Measurements from ENCODE around the gene CACTIN.

Gene CACTIN

GRCh38 chr19:3612330-3612729 is 14.3 kb downstream of the CACTIN start:
- TF ChIP-seq, protein P1, sequence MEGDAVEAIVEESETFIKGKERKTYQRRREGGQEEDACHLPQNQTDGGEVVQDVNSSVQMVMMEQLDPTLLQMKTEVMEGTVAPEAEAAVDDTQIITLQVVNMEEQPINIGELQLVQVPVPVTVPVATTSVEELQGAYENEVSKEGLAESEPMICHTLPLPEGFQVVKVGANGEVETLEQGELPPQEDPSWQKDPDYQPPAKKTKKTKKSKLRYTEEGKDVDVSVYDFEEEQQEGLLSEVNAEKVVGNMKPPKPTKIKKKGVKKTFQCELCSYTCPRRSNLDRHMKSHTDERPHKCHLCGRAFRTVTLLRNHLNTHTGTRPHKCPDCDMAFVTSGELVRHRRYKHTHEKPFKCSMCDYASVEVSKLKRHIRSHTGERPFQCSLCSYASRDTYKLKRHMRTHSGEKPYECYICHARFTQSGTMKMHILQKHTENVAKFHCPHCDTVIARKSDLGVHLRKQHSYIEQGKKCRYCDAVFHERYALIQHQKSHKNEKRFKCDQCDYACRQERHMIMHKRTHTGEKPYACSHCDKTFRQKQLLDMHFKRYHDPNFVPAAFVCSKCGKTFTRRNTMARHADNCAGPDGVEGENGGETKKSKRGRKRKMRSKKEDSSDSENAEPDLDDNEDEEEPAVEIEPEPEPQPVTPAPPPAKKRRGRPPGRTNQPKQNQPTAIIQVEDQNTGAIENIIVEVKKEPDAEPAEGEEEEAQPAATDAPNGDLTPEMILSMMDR (IDR thresholded peaks at IDR 0.05): no peak
- DNase-seq (ENCODE audit: low spot score): no peak

DNA sequence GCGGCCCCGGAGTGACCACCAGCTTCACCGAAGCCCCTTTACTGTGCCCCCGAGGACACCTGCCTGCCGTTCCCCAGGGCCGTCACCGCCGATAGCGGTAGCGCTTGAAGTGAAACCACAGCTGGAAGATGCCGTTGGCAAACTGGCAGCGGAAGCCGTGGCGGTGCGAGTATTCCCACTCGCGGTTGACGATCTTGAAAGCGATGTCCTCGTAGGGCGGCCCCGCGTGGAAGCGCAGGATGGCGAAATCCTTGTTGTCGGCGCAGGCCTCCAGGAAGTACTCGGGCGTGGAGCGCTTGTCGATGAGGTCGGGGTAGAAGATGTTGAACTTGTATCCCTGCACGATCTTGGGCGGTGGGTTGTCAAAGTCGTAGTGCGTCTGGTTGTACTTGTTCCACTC is 14.7 kb downstream of the CACTIN start:
- no peak overlapping the region for H3K27ac ChIP-seq
- H3K4me3 ChIP-seq: no peak overlapping the region
- TF ChIP-seq, protein P1 (IDR thresholded peaks at IDR 0.05): no peak

More at GRCh38 chr19:3612330-3612729, 14.3 kb downstream of the CACTIN start:
- no peak overlapping the region for H3K4me3 ChIP-seq
- H3K27ac ChIP-seq: no peak overlapping the region

DNA sequence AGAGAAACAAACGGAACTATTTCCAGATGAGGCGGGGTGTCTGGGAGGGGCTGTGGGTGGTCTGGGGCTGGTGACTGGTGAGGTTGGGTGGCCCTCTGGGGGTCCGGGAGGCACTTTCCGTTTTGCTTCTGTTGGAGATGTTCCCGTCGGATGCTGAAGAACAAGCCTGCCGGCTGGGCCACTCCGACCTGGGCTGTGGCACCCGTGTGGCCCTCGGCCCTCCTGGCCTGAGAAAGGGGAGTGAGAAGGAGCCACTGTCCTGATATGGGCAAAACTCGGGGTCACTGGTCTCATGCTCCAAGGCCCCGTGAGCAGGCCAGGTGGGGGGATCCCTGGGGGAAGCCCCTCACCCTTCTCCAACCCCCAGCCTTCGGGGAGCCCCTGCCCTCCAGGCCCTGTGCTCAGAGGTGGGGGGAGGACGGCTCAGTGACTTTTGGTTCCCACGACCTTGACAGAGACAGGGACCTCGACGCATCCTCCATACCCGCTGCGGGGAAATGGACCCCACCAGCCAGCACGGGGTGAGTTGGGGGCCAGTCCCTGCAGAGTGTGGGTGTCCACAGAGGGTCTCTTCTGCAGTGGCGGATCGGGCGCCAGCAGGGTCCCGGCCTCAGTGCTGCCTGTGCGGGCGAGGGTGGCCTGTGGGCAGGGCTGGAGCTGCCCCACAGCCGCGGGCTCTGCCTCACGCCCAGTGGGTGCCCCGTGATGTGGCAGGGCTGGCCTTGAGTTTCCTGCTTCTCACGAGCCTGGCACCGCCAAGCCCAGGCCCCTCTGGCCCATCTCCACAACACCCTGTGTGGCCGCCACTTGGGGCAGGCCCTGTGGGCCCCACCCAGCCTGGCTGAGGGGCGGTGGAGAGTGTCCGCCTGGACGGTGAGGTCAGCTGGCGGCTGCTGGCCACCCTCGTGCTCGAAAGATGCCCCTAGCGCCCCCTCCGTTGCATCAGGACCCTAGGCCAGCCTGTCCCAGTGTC is 15.6 kb downstream of the CACTIN start:
- no peak for DNase-seq (ENCODE audit: low spot score)
- Histone ChIP-seq H3K27ac (peak overlapping the region; percentile 92 to 96), H3K4me3 (no peak overlapping the region)
- TF ChIP-seq, protein P1 (IDR thresholded peaks at IDR 0.05): no peak

More for the DNA sequence above, 14.7 kb downstream of the CACTIN start:
- no peak for DNase-seq (ENCODE audit: low spot score)

DNA sequence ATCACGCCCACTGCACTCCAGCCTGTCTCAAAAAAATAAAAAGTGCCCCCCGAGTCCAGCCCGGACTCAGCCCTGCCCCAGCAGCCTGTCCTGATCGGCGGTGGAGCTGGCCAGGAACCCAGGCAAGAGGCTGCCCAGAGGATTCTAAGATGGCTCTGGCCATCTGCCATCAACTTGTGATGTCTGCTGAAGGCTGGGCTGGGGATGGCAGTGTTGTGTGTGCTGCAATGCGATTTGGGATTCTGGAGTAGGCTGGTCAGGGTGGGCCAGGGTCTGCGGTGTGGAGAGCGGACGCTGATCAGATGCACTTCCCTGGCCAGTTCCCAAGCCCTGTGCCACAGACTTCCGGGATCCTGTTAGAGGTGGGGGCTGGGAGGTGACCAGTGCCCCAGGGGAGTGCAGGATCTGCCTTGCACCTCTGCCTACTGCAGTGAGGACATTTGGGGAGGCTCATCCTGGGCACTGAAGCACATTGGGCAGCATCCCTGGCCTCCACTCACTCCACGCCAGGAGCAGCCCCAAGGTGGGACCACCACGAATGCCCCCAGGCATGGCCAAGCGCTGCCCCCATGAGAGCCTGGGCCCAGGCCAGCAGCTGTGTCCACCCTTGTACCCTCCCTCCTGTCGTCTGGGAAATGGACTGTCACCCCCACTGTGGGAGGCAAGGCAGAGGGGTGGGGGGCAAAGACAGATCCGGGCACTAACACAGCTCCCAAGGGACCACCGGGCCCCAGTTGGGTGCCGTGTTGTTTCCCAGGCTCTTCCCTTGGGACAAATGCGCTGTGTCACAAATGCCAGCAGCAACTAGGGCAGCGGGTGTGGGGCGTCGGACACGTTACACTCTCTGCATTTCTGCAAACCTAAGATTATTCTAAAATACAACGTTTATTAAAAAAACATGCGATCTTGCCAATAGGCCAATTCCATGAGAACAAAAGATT is 16.5 kb downstream of the CACTIN start:
- TF ChIP-seq, protein P1 (IDR thresholded peaks at IDR 0.05): no peak
- no peak for DNase-seq (ENCODE audit: low spot score)
- H3K4me3 ChIP-seq: peak overlapping the region; percentile 20
- peak overlapping the region; percentile 92 to 96 for H3K27ac ChIP-seq

GRCh38 chr19:3608750-3609322 is 17.8 kb downstream of the CACTIN start:
- TF ChIP-seq, protein P1 (IDR thresholded peaks at IDR 0.05): no peak
- no peak for DNase-seq (ENCODE audit: low spot score)
- H3K4me3 ChIP-seq: peak overlapping the region; percentile 84
- H3K27ac ChIP-seq: peak overlapping the region; percentile 92 to 96

- TF ChIP-seq, protein P1 (IDR thresholded peaks at IDR 0.05): no peak
- peak overlapping the region; percentile 92 to 96 for H3K27ac ChIP-seq
- H3K4me3 ChIP-seq: peak overlapping the region; percentile 84
- DNase-seq (ENCODE audit: low spot score): no peak
These were observed 18.4 kb downstream of the CACTIN start for GRCh38 chr19:3608079-3608641.

Measured in coronary artery (tissue), 2 donors.